ENCODE data around the gene SGCB.
"Not testable (repeated sequence)": the region's sequence is repeated elsewhere in the genome, so short reads cannot be mapped to it uniquely, and the experiment has no call there.

SGCB gene, protein sequence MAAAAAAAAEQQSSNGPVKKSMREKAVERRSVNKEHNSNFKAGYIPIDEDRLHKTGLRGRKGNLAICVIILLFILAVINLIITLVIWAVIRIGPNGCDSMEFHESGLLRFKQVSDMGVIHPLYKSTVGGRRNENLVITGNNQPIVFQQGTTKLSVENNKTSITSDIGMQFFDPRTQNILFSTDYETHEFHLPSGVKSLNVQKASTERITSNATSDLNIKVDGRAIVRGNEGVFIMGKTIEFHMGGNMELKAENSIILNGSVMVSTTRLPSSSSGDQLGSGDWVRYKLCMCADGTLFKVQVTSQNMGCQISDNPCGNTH

DNA sequence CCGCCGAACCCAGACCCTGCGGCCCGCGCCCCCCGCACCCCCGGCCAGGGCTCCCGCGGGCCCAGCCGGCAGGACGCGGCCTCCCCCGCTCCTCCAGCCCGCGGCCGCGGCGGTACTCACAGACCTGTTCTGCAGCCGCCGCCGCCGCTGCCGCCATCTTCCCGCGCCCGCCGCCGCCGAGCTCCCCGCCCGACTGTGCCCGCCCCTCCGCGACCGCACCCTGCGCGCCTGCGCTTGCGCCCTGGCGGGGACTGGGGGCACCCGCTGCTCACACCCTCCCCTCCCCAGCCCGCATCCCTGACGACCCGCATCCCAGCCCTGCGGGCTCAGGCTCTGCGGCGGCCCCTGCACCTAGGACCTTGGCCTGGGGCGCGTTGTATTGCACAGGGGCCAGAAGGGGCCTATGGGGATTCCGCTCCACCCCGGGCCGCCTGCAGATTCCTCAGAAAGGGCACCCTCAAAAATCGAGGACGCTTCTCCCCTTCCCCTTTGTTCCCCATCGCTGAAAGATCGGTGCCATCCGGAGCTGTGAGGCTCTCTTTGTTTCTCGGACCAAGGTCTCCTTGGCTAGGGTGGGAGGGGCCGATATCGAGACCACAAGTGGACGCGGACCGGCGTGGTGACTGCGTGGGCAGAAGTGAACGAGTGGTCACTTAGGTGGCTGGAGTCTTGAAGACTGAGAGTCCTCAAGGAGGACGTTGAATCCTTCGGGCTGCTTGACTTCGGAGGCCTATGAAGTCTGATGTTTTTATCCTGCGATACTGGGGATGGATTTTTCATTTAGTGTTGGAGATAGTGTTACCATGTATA, at the start of gene SGCB:
Gene SGCB, minus strand, starts transcription at position 197 of the 810 bp plus-strand sequence. Its CDS starts 40 bp downstream, at position 157.
- peak; percentile 68 to 70 for DNase-seq

GRCh38 chr4:52086425-52086824, 48.3 kb upstream of the SGCB start:
- not testable (repeated sequence) for DNase-seq

- no peak for DNase-seq
These were observed 43.1 kb upstream of the SGCB start for GRCh38 chr4:52081216-52081615.

- no peak for DNase-seq
These were observed 41.6 kb upstream of the SGCB start for GRCh38 chr4:52079659-52080058.

GRCh38 chr4:52076731-52077130, 38.6 kb upstream of the SGCB start:
- no peak for DNase-seq

DNA sequence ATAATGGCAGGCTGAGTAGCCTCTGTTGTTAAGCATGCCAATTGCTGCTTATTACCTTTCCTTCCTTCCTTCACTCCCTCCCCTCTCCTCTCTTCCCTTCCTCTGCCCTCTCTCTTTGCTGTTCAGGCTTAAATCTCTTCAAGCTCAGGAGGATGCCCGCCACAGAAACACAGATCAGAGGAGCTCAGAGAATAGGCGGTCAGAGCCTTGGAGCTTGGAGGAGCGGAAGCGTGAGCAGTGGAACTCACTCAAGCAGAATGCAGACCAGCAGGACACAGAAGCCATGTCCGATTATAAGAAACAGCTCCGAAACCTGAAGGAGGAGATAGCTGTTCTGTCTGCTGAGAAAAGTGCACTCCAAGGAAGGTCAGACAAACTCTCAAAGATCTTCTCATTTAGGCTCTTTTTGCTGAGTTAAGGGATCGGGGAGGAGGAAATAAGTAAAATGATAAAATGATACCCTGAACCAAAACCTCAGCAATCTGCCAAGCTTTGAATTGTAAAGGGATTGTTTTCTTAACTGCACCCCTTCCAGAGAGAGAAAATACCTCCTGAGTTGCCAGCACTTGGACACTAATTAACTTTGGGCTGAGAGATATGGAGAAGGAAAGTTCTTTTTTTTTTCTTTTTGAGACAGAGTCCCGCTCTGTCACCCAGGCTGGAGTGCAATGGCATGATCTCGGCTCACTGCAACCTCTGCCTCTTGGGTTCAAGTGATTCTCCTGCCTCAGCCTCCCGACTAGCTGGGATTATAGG, 33.9 kb upstream of the SGCB start:
- no peak for DNase-seq

GRCh38 chr4:52069571-52069970, 31.5 kb upstream of the SGCB start:
- no peak for DNase-seq

- no peak for DNase-seq
These were observed 21.3 kb upstream of the SGCB start for GRCh38 chr4:52059372-52059771.

DNA sequence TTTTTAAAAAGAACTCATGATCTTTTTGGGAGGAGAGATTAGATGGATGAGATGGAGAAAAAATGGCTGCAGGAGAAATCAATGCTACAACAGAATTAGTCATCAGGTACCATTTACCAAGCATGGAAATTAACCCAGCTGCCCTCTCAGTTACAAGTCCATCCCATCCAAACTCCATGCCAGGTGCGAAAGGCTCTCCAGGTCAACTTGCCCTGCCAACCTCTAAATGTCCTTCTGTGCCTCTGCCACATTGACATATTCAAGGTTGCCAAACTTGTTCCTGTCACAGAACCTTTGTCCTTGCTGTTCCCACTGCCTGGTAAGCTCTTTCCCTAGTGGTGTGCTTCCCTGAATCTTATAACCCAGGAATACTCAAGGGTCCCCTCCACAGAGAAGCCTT, 20.2 kb upstream of the SGCB start:
- DNase-seq, result no peak

GRCh38 chr4:52057196-52057595, 19.1 kb upstream of the SGCB start:
- no peak for DNase-seq

GRCh38 chr4:52054254-52054653, 16.2 kb upstream of the SGCB start:
- DNase-seq, result no peak

DNA sequence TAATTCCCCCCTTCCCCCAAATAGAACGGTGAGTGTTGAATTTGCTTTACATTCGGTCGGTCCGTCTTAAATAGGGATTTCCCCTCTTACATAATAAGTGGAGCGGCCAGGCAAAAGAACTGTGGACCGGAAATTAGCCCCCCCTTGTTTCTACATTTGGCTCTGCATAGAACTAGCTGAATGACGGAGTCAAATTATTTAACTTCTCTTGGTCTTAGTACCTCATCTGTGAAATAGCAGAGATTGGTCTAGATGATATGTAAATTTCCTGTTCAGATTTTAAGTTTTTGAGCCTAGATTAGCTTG, 14.3 kb upstream of the SGCB start:
- no peak for DNase-seq

DNA sequence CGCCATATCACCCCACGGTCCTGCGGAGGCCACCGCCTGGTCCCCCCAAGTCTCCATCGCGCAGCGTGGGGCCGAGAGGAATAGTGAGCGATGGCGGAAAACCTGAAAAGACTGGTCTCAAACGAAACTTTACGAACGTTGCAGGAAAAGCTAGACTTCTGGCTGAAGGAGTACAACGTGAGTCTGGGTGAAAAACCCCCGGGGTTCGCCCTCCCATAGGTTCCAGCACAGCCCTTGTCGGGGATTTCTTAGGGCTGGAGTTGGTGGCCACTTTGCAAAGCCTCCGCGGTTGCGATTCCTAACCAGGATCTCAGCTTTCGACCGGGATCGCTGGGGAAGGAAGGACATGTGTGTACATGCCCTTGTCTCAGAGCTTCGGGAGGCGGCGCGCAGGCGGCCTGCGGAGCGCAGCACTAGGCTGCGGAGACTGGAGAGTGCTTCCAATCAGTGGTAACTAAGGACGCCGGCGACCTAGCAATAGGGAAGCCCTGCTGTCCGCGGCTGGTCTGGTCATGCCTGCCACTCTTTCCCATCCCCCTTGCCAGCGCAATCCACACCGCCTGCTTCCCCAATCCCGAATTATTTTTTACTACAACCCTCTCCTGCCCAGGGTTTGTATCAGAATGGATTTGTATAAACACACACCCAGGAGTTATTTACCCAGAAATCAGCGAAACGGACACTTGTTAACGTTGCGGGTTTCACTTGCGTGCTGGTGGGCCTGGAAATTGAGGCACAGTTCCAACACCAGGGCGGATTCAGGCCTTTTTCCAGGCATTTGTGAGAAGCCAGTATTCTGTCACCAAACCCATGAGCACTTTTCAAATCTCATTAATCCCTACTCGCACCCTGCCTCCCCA, 13.7 kb upstream of the SGCB start:
- DNase-seq, result peak in 1 of 2 donors; percentile 16

- DNase-seq, result no peak
These were observed 13.1 kb upstream of the SGCB start, which contains the start of gene SPATA18 for GRCh38 chr4:52051213-52051614. SPATA18 (plus strand) TSS chr4:52051304; CDS start chr4:52051705, 401 bp downstream.

DNA sequence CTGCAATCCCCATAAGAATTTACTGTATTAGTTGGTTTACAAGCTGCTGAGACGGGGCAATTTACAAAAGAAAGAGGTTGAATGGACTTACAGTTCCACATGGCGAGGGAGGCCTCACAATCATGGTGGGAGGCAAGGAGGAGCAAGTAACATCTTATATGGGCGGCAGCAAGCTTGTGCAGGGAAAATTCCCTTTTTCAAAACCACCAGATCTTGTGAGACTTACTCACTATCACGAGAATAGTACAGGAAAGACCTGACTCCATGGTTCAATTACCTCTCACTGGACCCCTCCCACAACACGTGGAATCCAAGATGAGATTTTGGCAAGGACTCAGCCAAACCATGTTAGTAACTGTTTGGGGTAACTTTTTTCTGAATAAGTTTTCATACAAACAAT, 11.2 kb upstream of the SGCB start:
- no peak for DNase-seq

DNA sequence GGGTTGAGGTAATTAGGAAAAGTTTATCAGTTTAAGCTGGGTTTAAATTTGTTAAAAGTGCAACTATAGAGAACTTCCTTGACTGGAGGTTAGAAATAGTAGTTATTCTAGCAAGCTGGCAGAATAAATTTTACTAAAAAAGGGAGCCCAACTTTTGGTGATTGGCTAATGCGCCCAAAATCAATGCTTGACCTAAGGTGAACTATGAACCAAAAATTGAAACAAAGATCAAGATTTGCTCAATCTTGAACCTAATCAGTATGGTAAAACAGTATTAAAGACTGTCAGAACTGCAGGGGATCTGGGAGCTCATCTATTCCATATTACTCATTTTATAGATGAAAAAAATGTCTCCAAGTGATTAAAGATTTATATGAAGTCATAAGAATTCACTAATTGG, 6.9 kb upstream of the SGCB start:
- DNase-seq, result no peak

DNA sequence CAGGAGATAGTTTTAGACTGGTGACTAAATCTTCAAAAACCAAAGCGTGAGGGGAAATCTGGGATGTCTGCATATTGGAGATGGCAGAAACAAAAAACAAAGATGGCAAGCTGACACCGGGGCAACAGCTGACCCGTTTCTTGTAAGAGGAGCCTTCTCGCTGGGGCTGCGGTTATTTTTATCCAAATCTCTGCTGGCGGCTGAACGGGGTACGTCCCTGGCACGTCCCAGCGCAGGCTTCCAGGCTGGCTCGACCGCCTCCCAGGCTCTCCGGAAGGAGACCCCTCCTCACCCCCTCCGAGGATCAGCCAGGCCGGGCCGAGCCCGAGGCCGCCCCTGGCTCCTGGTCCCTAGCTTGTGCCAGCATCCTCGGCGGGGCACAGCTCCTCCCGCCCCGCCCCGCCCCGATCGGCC, 403 bp downstream of the SGCB start:
- no peak for DNase-seq

DNA sequence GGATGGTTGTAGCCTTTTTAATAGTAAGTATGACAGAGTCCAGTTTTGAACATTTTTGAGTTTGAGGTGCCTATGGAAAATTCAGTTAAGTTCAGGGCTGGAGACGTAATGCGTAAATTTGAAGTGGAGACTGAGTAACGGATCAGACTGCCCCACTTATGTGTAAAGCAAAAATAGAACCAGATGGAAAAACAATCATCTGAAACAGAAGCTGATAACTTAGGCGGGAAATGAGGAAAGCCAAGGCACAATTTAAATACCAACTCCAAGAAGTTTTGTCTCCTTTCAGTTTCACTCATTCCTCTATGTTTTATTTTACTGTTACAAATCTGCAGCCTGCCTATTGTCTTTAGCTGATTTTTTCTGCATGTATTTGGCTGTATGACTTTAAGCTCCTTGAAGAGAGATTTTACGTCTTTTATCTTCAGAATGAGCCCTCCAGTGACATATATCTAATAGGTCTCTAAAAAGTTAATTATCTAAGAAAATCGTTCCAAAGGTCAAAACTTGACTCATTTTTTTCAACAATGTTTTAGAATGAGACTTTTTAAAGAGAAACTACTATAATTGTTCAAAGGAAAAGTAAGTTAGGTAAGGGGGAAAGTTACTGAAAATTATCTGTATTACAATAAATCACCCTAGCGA, 1.1 kb downstream of the SGCB start:
- DNase-seq, result no peak

- DNase-seq, result no peak
These were observed 2.9 kb downstream of the SGCB start for GRCh38 chr4:52035190-52035589.

- no peak for DNase-seq
These were observed 6.1 kb downstream of the SGCB start for GRCh38 chr4:52032005-52032404.

GRCh38 chr4:52028970-52029369, 9.1 kb downstream of the SGCB start:
- no peak for DNase-seq

Data from CD4-positive, alpha-beta T cell treated with Interleukin-4 for 1 hour (primary cell).